Stimulated activated CD4-positive, alpha-beta T cell treated with anti-CD3 and anti-CD28 coated beads, Interleukin-1b, Interleukin-23, amount 100 ng/mL, for 1 hour (primary cell): ENCODE results near the gene SBF2.

ENCODE experiments used
- DNase-seq, 2 donors: peaks; one replicate each; pipeline ENCODE4 v3.0.0-alpha.2; 2020; ENCODE audit warnings: low read depth in 2 of 2

The SBF2 gene

DNA sequence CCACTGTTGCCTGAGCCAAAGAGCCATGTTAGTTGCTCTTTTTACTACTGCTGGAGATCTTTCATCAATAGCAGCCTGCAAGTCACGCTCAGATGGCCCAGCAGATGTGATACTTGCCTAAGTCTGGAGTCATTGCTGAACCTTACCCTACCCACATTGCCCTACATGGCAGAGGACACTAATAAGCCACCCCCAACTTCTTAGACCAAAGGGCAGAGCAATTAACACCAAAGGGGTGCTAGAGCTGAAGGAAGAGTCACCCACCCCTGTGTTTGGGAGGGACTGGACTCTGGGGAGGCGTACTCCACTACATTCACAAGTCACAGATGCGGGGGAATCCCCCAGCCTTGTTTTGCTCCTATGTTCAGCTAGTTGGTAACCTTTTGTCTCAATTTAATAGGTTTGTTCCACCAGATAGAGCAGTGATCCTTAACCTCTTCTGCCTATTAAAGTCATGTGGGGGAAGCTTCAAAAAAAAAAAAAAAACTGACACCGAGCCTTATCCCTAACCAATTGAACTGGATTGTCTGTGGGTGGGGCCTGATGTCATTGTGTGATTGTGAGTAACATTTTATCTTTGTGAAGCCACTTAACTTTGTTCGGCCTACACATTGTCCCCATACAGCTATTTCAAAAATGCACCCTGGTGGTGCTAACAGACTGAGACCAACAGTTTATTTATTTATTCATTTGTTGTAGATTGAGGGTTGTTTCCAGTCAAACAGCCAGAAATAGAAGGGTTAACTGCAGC is 23.9 kb upstream of the SBF2 start:
- DNase-seq: no peak

DNA sequence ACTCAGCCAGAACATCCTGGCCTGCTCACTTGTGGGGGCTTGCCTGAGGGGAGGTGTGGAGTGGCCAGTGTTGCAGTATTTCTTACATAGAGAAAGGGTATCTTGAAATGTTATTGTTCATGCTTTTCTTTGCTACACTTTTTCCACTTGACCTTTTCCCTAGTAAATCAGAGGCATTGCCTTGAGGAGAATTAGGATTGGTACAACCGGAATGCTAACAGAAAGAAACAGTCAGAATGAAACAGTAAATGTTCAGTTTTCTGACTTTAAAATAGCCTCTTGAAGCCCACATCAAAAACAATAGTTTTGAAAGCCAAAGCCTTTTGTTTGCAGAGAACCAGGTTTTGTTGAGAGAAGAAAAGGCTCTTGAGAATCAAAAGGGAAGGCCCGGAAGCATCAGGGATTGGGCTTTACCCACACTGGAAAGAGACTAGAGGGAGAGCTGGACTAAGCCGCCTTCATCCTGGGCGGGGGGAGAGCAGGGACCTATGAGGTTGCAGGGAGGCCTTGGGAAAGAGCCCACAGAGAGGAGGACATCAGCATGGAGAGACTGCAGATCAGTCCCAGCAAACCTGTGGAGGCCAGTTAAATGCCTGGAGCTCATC is 23.2 kb upstream of the SBF2 start:
- no peak for DNase-seq

DNA sequence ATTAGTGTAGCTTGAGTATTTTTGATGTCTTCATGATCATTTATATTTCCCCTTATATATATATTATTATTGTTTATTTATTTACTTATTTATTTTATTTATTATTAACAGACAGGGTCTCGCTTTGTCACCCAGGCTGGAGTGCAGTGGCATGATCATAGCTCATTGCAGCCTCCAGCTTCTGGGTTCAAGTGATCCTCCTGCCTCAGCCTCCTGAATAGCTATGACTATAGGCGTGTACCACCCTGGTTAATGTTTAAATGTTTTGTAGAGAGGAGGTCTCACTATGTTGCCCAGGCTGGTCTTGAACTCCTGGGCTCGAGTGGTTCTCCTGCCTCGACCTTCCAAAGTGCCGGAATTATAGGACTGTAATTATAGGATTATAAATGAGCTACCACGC is 21.1 kb upstream of the SBF2 start:
- DNase-seq: no peak

DNA sequence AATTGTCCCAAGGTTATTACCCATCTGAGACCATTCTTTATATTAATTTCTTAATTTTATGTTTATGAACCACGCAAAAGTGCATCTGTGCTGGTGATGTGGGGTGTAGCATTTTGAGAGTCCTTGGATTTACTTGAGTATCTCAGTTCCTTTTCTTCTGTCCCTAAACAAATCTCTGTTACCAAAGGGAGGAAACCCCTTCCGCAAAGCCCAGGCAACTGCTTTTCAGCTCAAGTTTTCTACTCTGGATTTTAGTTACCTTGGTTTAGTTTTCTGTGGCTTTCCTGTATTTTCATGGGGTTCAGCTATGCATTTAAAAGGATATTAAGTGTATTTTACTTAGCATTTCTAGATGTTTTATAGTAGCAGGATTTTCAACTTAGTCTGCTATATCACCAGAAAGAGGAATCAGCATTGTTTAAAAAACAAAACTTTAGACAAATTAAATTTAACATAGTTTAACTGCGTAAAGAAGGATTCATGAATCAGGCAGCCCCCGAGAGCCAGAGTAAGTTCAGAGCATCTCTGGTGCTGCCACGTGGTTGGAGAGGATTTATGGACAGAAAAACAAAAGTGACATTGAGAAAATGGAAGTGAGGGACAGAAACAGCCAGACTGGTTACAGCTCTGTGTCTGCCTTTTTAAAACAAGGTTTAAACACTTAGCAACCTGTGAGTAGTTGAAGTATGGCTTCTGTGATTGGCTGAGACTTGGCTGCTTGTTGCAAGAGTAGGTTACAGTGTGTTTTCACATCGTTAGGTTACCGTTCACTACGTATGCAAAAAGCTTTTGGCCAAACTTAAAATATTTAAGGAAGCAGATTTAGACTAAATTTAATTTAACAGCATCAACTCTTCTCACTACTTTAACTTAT is 20.4 kb upstream of the SBF2 start:
- no peak for DNase-seq

DNA sequence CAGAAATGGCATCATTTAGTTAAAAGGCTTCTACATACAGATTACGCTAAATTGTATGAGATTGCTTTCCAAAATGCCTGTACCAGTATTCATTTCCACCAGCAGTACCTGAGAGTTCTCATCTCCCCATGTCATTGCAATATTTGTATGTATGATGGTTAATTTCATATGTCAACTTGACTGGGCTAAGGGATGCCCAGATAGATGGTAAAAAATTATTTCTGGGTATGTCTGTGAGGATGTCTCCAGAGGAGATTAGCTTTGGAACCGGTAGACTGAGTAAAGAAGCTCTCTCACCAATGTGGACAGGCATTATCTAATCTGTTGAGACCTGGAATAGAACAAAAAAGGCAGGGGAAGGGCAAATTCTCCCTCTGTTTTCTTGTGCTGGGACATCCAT is 17.8 kb upstream of the SBF2 start:
- no peak for DNase-seq

DNA sequence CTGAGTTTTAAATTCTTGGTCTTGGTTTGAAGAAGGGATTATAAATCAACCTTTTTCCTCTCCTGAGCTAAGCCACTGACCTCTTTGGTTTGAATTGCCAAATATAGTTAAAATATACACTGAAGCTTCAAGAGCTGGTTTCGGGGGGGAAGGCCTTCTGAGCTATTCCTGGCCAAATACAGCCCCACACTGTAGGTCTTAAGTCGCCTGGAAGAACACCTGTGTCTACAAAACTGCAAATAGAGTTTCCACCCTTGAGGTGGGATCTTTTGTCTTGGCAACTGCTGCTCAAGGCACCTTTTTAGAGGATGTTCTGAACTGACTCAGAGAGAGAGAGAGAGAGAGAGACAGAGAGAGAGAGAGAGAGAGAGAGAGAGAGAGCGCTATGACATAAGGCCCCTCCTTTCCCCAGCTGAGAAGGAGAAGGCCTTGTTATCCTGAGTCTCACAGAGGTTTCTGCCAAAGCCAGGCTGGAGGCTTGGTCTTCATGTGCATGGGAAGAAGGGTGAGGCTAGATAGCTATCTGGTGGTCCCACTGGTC is 16.4 kb upstream of the SBF2 start:
- DNase-seq: no peak

DNA sequence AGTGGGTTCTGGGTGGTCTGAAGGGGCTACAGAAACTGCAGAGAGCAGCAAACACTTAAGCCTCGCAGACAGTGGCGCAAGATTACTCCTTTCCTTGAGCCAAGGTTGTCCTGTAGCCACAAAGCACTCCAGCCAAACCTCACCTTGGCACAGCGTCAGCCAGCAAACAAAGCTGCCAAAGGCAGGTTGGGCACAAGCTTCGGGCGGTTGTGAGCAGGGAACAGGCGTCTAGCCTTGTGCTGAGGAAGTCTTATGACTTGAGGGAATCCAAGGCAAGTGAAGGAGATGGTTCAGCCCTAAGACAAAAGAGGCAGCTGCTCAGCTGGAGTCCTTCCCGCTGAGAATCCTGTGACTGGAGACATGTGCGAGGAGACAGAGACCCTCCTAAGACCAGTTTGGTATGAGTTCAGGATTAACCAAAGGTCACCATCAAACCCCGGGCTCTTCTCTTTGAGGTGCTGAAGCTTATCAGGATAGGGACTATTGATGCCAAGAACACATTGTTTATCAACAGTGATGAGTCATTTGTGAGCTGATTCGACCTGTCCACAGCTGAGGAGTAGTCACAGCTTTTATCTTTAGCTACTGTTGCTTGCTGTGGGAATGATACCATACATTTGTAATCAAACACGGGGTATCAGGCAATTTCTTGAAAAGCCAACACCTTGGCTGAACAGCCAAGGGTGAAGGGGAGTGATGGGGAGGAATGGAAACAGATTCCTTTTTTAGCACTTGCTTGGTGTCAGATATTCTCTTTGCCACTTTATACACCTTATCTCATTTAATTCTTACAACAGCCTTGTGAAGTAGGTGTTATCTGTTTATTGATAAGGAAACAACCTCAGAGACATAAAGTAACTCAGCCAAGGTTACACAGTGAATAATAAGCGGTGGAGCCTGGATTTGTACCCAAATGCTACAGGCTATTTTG is 15.4 kb upstream of the SBF2 start:
- no peak for DNase-seq

DNA sequence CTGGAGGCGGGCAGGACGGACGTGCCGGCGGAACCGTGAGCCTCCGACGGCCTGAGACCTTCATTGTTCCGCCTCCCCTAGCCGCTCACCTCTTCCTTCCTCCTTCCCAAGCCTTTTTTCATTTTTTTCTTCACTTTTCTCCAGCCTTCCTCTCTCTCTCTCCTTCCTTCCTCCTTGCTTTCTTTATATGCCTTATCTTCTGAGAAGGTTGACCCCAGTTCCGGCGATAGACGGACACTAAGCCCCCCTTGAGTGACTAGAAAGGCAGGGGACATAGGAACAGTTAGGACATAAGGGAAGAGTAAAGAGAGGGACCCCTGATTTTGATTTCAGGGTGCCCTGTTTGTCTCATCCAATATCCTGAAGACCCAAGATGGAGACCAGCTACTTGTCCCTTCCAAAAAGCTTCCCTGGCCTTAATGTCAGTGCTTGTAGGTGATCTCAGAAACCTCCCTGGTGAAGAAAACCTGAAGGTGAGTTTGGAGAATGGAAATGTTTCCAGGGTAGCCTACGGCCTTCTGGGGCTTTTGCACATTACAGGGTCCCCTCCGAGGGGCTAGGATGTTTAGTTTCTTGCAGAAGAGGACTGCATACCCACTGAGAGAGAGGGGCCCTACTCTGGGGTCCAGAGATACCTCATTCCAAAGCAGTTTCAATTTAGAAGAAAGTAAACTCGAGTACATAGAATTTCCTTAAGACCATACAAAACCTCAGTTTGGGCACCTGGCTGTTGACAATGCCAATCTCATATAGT is 14.4 kb upstream of the SBF2 start:
- DNase-seq: no peak

DNA sequence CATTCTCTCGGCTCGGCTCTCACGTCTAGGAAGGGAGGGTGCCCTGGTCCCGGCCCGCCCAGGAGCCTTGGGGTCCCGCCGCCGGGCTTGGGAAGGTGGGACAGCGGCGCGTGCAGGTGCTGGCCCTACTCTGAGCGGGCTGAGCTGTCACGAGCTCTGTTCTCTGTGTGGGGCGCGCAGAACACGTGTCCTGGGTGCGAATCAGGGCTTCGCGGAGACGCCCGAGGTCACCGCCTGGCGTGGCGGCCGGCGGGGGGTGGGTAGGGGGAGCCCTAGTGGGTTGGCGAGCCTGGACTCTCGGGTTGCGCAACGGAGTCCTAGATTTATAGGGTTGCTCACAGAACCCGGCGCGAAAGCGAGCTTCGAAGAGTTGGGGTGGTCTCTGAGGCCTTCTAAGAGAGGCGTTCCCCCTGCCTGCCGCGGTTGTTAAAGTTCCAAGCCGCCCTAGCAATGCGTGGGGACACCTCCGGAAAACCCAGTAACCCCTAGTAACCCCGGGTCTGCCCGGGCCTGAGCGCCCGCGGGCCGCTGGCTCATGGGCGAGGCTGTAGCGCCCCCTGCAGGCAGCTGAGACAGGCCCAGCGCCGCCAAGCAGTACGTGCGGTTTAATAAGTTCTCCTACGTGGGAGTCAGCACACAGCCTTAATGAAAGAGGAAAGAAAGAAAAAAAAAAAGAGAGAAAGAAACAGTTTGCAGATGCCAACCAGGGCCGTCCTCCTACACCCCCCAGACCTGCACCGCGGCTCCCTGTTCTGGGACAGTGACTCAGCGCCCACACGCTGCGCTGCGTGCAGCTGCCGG is 13.6 kb upstream of the SBF2 start:
- peak; percentile 57 to 80 for DNase-seq

DNA sequence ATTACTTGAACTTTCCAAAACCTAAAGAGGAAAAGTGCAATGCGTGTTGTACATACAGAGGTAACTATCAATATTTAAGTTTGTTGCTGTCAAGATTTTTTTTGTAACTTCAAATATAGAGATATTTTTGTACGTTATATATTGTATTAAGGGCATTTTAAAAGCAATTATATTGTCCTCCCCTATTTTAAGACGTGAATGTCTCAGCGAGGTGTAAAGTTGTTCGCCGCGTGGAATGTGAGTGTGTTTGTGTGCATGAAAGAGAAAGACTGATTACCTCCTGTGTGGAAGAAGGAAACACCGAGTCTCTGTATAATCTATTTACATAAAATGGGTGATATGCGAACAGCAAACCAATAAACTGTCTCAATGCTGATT is 13.0 kb upstream of the SBF2 start:
- no peak for DNase-seq

DNA sequence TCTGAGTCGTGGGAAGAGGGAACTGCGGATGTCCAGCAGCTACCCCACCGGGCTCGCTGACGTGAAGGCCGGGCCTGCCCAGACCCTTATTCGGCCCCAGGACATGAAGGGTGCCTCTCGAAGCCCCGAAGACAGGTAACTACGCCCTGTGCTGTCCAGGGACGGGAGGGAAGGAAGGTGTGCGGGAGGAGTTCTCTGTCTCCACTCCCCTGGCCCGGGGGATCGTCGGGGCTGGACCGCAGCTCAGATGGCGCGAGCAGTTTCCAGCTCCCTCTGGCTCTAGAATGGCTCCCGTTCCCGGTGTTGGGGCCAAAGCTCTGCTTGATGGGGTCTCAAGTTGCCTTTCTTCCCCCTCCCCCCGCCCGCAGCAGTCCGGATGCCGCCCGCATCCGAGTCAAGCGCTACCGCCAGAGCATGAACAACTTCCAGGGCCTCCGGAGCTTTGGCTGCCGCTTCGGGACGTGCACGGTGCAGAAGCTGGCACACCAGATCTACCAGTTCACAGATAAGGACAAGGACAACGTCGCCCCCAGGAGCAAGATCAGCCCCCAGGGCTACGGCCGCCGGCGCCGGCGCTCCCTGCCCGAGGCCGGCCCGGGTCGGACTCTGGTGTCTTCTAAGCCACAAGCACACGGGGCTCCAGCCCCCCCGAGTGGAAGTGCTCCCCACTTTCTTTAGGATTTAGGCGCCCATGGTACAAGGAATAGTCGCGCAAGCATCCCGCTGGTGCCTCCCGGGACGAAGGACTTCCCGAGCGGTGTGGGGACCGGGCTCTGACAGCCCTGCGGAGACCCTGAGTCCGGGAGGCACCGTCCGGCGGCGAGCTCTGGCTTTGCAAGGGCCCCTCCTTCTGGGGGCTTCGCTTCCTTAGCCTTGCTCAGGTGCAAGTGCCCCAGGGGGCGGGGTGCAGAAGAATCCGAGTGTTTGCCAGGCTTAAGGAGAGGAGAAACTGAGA is 12.2 kb upstream of the SBF2 start:
- DNase-seq: no peak

DNA sequence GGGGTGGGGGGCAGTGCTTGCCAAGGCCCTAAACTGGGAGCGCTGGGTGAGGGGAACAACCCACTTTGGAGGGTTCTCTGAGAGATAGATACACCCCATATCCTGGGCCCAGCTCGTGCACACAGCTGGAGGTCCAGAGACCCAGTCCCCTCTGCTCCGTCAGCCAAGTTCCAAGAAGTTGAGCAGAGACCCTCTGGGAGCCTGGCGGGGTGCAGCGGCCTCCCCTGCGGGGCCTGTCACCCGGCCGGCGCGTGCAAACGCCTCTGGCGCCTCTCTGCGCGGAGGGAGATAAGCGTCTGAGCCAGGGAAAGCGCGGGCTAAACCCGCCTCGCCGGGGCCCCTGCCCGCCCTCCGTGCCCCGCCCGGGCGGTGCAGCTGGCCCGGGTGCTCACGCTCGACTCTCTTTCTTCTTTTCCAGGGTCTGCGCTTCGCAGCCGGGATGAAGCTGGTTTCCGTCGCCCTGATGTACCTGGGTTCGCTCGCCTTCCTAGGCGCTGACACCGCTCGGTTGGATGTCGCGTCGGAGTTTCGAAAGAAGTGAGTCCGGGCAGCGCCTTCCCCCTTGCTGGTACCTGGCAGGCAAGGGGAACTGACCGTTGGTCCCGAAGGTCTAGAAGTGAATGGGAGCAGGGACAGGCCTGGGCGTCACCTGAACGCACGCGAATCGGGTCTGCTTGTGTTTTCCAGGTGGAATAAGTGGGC is 11.4 kb upstream of the SBF2 start:
- no peak for DNase-seq

DNA sequence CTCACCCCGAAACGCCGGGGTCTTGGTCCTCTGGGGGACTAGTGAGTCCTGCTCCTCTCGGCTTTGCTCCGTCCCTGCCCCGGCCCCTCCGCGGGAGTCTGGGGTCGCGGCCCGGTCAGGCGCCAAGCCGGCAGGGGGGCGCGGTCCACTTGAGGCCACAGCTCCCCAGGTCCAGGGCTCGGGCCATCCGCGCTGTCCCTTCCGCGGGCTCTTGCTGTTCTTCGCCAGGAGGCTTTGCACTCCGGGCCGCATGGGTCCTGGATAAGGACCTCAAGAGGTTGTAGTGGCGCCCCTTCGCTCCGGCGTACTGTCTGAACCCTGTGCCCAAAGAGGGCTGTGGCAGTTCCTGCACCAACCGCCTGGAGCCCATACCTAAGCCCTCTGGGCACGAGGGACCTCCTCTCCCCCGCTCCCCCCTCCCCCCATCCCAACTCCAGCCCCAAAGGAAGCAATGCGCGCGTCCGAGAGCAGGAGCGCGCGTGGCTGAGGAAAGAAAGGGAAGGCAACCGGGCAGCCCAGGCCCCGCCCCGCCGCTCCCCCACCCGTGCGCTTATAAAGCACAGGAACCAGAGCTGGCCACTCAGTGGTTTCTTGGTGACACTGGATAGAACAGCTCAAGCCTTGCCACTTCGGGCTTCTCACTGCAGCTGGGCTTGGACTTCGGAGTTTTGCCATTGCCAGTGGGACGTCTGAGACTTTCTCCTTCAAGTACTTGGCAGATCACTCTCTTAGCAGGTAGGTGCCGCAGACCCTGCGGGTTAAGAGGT is 10.7 kb upstream of the SBF2 start, which contains the start of gene ADM:
Gene ADM, plus strand, starts transcription at position 579 of the 767 bp plus-strand sequence. CDS start 628 bp downstream, outside the sequence.
- DNase-seq: no peak

DNA sequence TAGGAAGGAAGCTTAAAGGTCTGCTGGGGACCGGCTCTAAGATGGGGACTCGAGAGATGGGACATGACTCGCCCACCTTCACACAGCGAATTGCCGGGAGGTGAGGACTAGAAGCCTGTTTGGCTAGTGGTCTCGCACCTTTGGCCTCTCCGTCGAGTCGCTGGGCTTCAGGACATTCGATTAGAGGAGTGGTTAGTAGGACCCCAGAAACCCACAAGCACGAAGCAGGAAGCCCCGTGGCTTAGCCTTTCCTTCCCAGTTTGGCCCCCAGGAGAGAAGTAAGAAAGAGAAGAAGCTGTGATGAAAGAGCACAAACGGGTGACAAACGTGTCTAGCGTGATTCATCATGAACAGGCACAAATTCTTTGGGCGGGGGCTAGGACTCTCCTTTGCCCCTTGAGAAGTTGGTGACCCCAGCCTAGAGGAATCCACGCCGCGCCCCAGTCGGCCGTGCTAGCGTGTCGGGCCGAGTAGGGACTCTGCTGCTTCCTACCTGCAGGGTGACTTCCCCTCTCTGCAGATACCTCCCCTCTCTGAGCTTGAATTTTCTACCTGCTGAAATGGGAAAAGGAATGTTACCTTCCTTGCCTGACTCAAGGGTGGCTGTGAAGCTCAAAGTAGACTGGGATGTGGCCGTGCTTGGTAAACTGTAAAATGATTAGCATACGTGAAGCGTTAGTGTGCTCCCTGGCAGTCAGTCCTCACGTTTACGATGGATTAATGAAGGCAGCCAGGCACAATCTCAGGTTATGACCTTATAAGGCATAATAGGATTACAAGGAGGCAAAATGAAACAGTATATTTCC is 9.7 kb upstream of the SBF2 start:
- DNase-seq: no peak

DNA sequence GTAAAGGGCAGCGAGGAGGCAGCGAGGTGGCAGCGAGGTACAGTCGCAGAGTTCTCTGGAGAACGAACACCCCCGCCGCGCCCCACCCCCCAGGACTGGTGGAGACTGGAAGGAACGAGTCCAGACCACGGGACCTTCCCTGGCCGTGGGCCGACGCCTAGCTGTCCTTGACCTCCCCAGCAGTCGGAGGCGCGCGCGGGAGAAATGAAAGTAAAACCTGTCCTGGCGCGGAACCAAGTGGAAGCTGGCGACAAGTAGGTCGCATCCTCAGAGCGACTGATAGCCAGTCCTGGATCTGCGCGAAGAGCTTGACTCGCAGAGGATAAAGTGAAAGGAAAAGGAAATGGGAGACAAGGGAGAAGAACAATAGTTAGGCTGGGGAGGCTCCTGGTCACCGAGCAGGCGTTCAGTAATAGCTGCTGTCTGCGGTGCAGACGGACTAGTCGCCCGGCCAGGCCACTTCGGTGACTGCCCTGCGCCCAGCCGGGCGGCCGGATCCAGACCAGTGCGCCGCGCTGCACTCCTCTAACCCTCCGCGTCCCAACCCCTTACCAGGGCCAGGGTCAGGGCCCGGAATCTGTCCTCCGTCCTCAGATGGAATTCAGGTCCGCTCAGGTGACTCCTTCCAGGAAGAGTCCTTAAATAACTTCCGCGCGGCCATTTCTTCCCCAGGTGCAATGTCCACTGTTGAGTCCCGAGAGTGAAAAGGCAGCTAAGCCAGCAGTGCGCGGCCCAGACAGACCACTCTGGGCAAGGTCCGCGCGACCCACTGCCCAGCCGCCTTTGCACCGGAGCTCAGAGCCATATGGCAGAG is 8.9 kb upstream of the SBF2 start:
- DNase-seq: no peak
